HCT116 (cell line): ENCODE results near the gene DCAF5. TPM values are rescaled to one million over a fixed set of nuclear protein-coding genes. Genes with fewer than 3 reads are reported as not detected.
A peak's percentile ranks its signal among the peaks of the same experiment; 100 is the strongest.

Experiments used
- ATAC-seq: fragments of 200-7000 bp; cut with Tn5 transposase; 2 replicates; pipeline ENCODE4 v1.9.1; 2020; ENCODE audit warnings: mild to moderate bottlenecking, moderate library complexity
- BruUV-seq: library from RNA; stranded (reverse); fragments of 400-500 nt; replicated peaks from 2 replicates; lab custom pipeline; 2021; lab: Mats Ljungman, UMichigan
- CTCF ChIA-PET: fragments of 300-600 bp; sonication (Branson Sonifier 250); formaldehyde crosslinking; loops from one replicate; lab custom pipeline; 2021; ENCODE audit warnings: antibody characterized with exemption; lab: Charles Lee
- POLR2A ChIA-PET: fragments of 300-600, 350-600 bp; sonication (Branson Sonifier 250); formaldehyde crosslinking; loops from one replicate; lab custom pipeline; 2021; ENCODE audit warnings: antibody characterized with exemption; lab: Charles Lee
- RAD21 ChIA-PET, 2 experiments: fragments of 300-600 bp; sonication (Branson Sonifier 250); formaldehyde crosslinking; loops; one replicate each; lab custom pipeline; 2023; ENCODE audit warnings: low total read pairs in 2 of 2; ENCODE audit not compliant: uncharacterized antibody in 2 of 2, unreplicated experiment in 2 of 2, low non-redundant PET in 1 of 2; lab: Charles Lee
- DNase-seq: peaks from one replicate; pipeline ENCODE4 v3.0.0-alpha.2; 2010; ENCODE audit warnings: low read depth, low spot score
- H2AFZ ChIP-seq: fragments of 200-600 bp; shearing (Covaris generic), sonication (generic); 2 replicates; pipeline ENCODE4 v1.6.1; 2017; ENCODE audit warnings: low read depth, mixed run types, mixed read lengths, antibody characterized with exemption, low read length; ENCODE audit not compliant: poor library complexity, severe bottlenecking
- H3K27ac ChIP-seq: 2 replicates; pipeline ENCODE4 v1.5.1; 2012; ENCODE audit warnings: low read depth, low read length
- H3K27me3 ChIP-seq: fragments of 200-600 bp; sonication (generic); 2 replicates; pipeline ENCODE4 v1.6.1; 2016; ENCODE audit warnings: mixed run types, low read length, mixed read lengths; ENCODE audit not compliant: insufficient read depth
- H3K36me3 ChIP-seq, 2 experiments: fragments of 200-500 bp in 1 of 2; fragments of 200-600 bp in 1 of 2; sonication (Bioruptor generic) in 1 of 2; sonication (generic) in 1 of 2; 2 replicates each; pipeline versions ENCODE4 v1.5.1 to v1.6.1; 2014 to 2016; ENCODE audit warnings: low read length in 2 of 2, inconsistent platforms in 1 of 2, mixed read lengths in 1 of 2, mixed run types in 1 of 2; ENCODE audit not compliant: insufficient read depth in 2 of 2, control insufficient read depth in 1 of 2
- H3K4me1 ChIP-seq, 2 experiments: fragments of 200-600 bp in 1 of 2; sonication (generic) in 1 of 2; 2 replicates each; pipeline versions ENCODE4 v1.5.1 to v1.6.1; 2012 to 2017; ENCODE audit warnings: low read length in 2 of 2, inconsistent platforms in 1 of 2, mild to moderate bottlenecking in 1 of 2, mixed read lengths in 1 of 2, mixed run types in 1 of 2, moderate library complexity in 1 of 2; ENCODE audit not compliant: insufficient read depth in 2 of 2, control insufficient read depth in 1 of 2
- H3K4me2 ChIP-seq: fragments of 200-600 bp; sonication (generic); 2 replicates; pipeline ENCODE4 v1.6.1; 2017; ENCODE audit warnings: mixed run types, low read length, mixed read lengths
- H3K4me3 ChIP-seq, 2 experiments: fragments of 200-600 bp in 1 of 2; sonication (generic) in 1 of 2; replicated peaks in 1 of 2; 2 replicates each; pipeline ENCODE4 v1.5.1; 2011 to 2016; ENCODE audit warnings: low read length in 2 of 2, control low read depth in 1 of 2, low read depth in 1 of 2, mild to moderate bottlenecking in 1 of 2, mixed read lengths in 1 of 2, mixed run types in 1 of 2
- H3K79me2 ChIP-seq: fragments of 200-600 bp; sonication (generic); 2 replicates; pipeline ENCODE4 v1.6.1; 2017; ENCODE audit warnings: mild to moderate bottlenecking, mixed run types, low read length, moderate library complexity, mixed read lengths; ENCODE audit not compliant: insufficient read depth
- H3K9ac ChIP-seq: fragments of 200-600 bp; sonication (generic); 2 replicates; pipeline ENCODE4 v1.6.1; 2016; ENCODE audit warnings: low read length, mixed read lengths
- H3K9me2 ChIP-seq: fragments of 200-600 bp; sonication (generic), shearing (Covaris generic); 2 replicates; pipeline ENCODE4 v1.6.1; 2017; ENCODE audit warnings: mixed run types, mild to moderate bottlenecking, moderate library complexity; ENCODE audit not compliant: insufficient read depth
- H3K9me3 ChIP-seq, 2 experiments: fragments of 200-500 bp in 1 of 2; fragments of 200-600 bp in 1 of 2; sonication (Bioruptor generic) in 1 of 2; sonication (generic) in 1 of 2; 2 replicates each; pipeline ENCODE4 v1.6.1; 2014 to 2017; ENCODE audit warnings: low read length in 2 of 2, mixed read lengths in 2 of 2, inconsistent platforms in 1 of 2, low read depth in 1 of 2, mild to moderate bottlenecking in 1 of 2, mixed run types in 1 of 2, moderate library complexity in 1 of 2; ENCODE audit not compliant: control insufficient read depth in 1 of 2, insufficient read depth in 1 of 2
- H4K20me1 ChIP-seq: fragments of 200-600 bp; sonication (generic), shearing (Covaris generic); 2 replicates; pipeline ENCODE4 v1.6.1; 2017; ENCODE audit warnings: mixed run types, mild to moderate bottlenecking, moderate library complexity; ENCODE audit not compliant: insufficient read depth
- CBX3 ChIP-seq: IDR thresholded peaks from 2 replicates; pipeline ENCODE4 v1.6.1; 2012; ENCODE audit warnings: low read depth
- EZH2phosphoT487 ChIP-seq: fragments of 200-600 bp; IDR thresholded peaks from 2 replicates; pipeline ENCODE4 v1.6.1; 2018; ENCODE audit warnings: antibody characterized with exemption, borderline replicate concordance
- JUND ChIP-seq: IDR thresholded peaks from 2 replicates; pipeline ENCODE4 v1.6.1; 2012
- RAD21 ChIP-seq: IDR thresholded peaks from 2 replicates; pipeline ENCODE4 v1.6.1; 2012; ENCODE audit warnings: low read depth, mild to moderate bottlenecking
- SIN3A ChIP-seq: IDR thresholded peaks from 2 replicates; pipeline ENCODE4 v1.6.1; 2012; ENCODE audit warnings: low read depth
- SRF ChIP-seq: IDR thresholded peaks from 2 replicates; pipeline ENCODE4 v1.6.1; 2012; ENCODE audit warnings: low read depth
- TCF7L2 ChIP-seq: IDR thresholded peaks from 2 replicates; pipeline ENCODE4 v1.7.0; 2011; ENCODE audit warnings: borderline replicate concordance, inconsistent platforms; ENCODE audit not compliant: insufficient read depth, insufficient read length; ENCODE audit errors: extremely low read depth
- ZNF274 ChIP-seq: fragments of 200-500 bp; sonication (Bioruptor generic); IDR thresholded peaks from 2 replicates; pipeline ENCODE4 v1.6.1; 2014; ENCODE audit warnings: mild to moderate bottlenecking, low read depth, low read length, inconsistent platforms
- intact Hi-C: fragments of 100-400 bp; cut with micrococcal nuclease; formaldehyde crosslinking; loops from 2 replicates; pipeline ENCODE4 v1.10.0; 2022
- total RNA-seq: library from RNA; stranded (reverse); gene quantifications from one replicate; pipeline ENCODE4 v1.2.1, GENCODE V29; 2021; ENCODE audit not compliant: unreplicated experiment
- TF ChIP-seq, protein P1 (sequence below): IDR thresholded peaks from 2 replicates; pipeline ENCODE4 v1.6.1; 2012; ENCODE audit warnings: low read depth
- TF ChIP-seq, protein P2 (sequence below), 3 experiments: fragments of 200-600 bp in 1 of 3; sonication (generic) in 1 of 3; IDR thresholded peaks in 2 of 3; conservative IDR thresholded peaks in 1 of 3; 2 replicates each; pipeline ENCODE4 v1.5.1; 2012 to 2017; ENCODE audit warnings: low read depth in 2 of 3, low read length in 2 of 3, antibody characterized with exemption in 1 of 3, borderline replicate concordance in 1 of 3, control low read depth in 1 of 3, mild to moderate bottlenecking in 1 of 3, mixed read lengths in 1 of 3, mixed run types in 1 of 3, moderate library complexity in 1 of 3; ENCODE audit not compliant: insufficient read depth in 1 of 3
- TF ChIP-seq, protein P3 (sequence below): IDR thresholded peaks from 2 replicates; pipeline ENCODE4 v1.6.1; 2012

DCAF5 gene
- total RNA-seq, 1 experiment from 2014 or later = 27.1 TPM

DNA sequence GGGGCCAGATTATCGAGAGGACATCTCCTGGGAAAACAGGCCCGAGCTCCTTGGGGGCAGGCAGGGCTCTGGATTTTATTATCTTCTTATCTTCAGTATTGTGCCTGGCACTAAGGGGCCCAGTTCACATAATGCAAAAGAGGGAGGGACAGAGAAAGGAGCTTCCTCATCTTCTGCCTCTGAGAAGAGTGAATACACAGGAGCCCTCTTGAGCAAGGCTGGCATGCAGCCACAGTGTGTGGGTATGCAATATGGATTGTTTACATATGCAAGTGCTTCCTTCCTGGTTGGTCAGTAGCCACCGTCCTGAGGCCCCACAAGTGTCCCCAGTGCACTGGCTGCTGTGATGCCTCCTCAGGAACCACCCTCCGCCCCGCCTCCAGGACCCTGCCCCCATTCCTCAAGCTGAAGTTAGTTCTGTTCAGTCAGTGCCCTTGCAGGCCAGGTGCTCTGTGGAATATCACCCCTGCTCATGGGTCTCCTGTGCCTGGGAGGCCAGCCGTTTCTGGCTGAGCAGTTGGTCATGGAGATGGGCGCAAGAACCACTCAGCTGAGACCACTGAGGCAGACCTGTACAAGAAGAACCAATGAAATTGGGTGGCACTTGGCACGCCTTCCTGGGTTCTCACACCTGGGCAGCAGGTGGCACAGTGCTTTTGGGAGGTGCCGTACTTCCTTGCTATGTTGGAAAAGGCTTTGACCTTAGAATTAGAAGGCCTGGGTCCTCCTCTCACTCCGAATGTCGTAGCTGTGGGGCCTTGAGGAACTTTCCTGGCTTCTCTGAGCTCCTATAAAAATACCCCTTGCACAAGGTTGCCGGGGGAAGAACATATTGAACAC is 138.8 kb downstream of the DCAF5 start:
- Histone ChIP-seq H3K36me3 (no peaks in the 10 kb centered on the region), H3K9me3 (no peaks in the 10 kb centered on the region), H3K27me3 (no peaks in the 10 kb centered on the region), H3K4me2 (no peak overlapping the region), H2AFZ (no peak overlapping the region), H3K4me3 (no peak overlapping the region), H3K4me1 (peaks cover 10% of the 10 kb centered on the region in 2 experiments; a peak in 3 of 4 replicates), H4K20me1 (no peaks in the 10 kb centered on the region), H3K9me2 (no peaks in the 10 kb centered on the region), H3K9ac (no peak overlapping the region), H3K79me2 (no peaks in the 10 kb centered on the region), H3K27ac (no peak overlapping the region)
- TF ChIP-seq JUND = no peak
- TF ChIP-seq ZNF274 = no peak
- TF ChIP-seq, protein P1, sequence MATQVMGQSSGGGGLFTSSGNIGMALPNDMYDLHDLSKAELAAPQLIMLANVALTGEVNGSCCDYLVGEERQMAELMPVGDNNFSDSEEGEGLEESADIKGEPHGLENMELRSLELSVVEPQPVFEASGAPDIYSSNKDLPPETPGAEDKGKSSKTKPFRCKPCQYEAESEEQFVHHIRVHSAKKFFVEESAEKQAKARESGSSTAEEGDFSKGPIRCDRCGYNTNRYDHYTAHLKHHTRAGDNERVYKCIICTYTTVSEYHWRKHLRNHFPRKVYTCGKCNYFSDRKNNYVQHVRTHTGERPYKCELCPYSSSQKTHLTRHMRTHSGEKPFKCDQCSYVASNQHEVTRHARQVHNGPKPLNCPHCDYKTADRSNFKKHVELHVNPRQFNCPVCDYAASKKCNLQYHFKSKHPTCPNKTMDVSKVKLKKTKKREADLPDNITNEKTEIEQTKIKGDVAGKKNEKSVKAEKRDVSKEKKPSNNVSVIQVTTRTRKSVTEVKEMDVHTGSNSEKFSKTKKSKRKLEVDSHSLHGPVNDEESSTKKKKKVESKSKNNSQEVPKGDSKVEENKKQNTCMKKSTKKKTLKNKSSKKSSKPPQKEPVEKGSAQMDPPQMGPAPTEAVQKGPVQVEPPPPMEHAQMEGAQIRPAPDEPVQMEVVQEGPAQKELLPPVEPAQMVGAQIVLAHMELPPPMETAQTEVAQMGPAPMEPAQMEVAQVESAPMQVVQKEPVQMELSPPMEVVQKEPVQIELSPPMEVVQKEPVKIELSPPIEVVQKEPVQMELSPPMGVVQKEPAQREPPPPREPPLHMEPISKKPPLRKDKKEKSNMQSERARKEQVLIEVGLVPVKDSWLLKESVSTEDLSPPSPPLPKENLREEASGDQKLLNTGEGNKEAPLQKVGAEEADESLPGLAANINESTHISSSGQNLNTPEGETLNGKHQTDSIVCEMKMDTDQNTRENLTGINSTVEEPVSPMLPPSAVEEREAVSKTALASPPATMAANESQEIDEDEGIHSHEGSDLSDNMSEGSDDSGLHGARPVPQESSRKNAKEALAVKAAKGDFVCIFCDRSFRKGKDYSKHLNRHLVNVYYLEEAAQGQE = no peak
- TF ChIP-seq SIN3A = no peak
- no peak for TF ChIP-seq TCF7L2
- no peak for TF ChIP-seq EZH2phosphoT487
- no peak for TF ChIP-seq RAD21
- TF ChIP-seq CBX3 = no peak
- TF ChIP-seq, protein P2, sequence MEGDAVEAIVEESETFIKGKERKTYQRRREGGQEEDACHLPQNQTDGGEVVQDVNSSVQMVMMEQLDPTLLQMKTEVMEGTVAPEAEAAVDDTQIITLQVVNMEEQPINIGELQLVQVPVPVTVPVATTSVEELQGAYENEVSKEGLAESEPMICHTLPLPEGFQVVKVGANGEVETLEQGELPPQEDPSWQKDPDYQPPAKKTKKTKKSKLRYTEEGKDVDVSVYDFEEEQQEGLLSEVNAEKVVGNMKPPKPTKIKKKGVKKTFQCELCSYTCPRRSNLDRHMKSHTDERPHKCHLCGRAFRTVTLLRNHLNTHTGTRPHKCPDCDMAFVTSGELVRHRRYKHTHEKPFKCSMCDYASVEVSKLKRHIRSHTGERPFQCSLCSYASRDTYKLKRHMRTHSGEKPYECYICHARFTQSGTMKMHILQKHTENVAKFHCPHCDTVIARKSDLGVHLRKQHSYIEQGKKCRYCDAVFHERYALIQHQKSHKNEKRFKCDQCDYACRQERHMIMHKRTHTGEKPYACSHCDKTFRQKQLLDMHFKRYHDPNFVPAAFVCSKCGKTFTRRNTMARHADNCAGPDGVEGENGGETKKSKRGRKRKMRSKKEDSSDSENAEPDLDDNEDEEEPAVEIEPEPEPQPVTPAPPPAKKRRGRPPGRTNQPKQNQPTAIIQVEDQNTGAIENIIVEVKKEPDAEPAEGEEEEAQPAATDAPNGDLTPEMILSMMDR (IDR thresholded peaks at IDR 0.05 in 2 of 3, conservative IDR thresholded peaks at IDR 0.05 in 1 of 3; ENCODE audit: borderline replicate concordance in 1 of 3, insufficient read depth in 1 of 3, low read depth in 2 of 3, low read length in 2 of 3) = no peak
- TF ChIP-seq SRF = no peak
- TF ChIP-seq, protein P3, sequence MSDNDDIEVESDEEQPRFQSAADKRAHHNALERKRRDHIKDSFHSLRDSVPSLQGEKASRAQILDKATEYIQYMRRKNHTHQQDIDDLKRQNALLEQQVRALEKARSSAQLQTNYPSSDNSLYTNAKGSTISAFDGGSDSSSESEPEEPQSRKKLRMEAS = no peak
- BruUV-seq = no TSS peak
- ChIA-PET RAD21 (no interaction called here), CTCF (no interaction called here), POLR2A (no interaction called here)
- DNase-seq (no peak), ATAC-seq (peak; percentile 30; the same call in 1 of the 2 replicates)
- intact Hi-C loops = no loop called here
